ENCODE data around the gene CLSTN2. TPM values are rescaled to one million over a fixed set of nuclear protein-coding genes. Genes with fewer than 3 reads are reported as not detected.

The CLSTN2 gene
- polyA plus RNA-seq, 1 experiment, result 0.04 TPM

- Histone ChIP-seq H3K9me3 (ENCODE audit: control insufficient read depth, insufficient read depth, low read length) (no peaks in the 10 kb centered on the region), H3K27me3 (ENCODE audit: control insufficient read depth, insufficient read depth, low read length) (no peaks in the 10 kb centered on the region), H3K4me3 (ENCODE audit: low read depth, low read length) (no peak overlapping the region), H3K27ac (ENCODE audit: low read depth, low read length) (no peak overlapping the region)
- DNase-seq (ENCODE audit: low read depth, low spot score), result no peak
- POLR2A ChIA-PET, result no interaction called here
- TF ChIP-seq, protein P1, sequence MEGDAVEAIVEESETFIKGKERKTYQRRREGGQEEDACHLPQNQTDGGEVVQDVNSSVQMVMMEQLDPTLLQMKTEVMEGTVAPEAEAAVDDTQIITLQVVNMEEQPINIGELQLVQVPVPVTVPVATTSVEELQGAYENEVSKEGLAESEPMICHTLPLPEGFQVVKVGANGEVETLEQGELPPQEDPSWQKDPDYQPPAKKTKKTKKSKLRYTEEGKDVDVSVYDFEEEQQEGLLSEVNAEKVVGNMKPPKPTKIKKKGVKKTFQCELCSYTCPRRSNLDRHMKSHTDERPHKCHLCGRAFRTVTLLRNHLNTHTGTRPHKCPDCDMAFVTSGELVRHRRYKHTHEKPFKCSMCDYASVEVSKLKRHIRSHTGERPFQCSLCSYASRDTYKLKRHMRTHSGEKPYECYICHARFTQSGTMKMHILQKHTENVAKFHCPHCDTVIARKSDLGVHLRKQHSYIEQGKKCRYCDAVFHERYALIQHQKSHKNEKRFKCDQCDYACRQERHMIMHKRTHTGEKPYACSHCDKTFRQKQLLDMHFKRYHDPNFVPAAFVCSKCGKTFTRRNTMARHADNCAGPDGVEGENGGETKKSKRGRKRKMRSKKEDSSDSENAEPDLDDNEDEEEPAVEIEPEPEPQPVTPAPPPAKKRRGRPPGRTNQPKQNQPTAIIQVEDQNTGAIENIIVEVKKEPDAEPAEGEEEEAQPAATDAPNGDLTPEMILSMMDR (IDR thresholded peaks at IDR 0.05; ENCODE audit: low read depth, low read length), result no peak
- CTCF ChIA-PET, result no interaction called here
Observed at GRCh38 chr3:140449413-140450256, 514.6 kb downstream of the CLSTN2 start.

- no peaks in the 10 kb centered on the region for H3K27me3 ChIP-seq (ENCODE audit: control insufficient read depth, insufficient read depth, low read length)
- DNase-seq (ENCODE audit: low read depth, low spot score), result no peak
- H3K27ac ChIP-seq (ENCODE audit: low read depth, low read length), result no peak overlapping the region
- POLR2A ChIA-PET, result no interaction called here
- CTCF ChIA-PET, result no interaction called here
- no peaks in the 10 kb centered on the region for H3K9me3 ChIP-seq (ENCODE audit: control insufficient read depth, insufficient read depth, low read length)
- H3K4me3 ChIP-seq (ENCODE audit: low read depth, low read length), result no peak overlapping the region
- TF ChIP-seq, protein P1 (IDR thresholded peaks at IDR 0.05; ENCODE audit: low read depth, low read length), result no peak
Observed at GRCh38 chr3:140453750-140454149, 518.8 kb downstream of the CLSTN2 start.

DNA sequence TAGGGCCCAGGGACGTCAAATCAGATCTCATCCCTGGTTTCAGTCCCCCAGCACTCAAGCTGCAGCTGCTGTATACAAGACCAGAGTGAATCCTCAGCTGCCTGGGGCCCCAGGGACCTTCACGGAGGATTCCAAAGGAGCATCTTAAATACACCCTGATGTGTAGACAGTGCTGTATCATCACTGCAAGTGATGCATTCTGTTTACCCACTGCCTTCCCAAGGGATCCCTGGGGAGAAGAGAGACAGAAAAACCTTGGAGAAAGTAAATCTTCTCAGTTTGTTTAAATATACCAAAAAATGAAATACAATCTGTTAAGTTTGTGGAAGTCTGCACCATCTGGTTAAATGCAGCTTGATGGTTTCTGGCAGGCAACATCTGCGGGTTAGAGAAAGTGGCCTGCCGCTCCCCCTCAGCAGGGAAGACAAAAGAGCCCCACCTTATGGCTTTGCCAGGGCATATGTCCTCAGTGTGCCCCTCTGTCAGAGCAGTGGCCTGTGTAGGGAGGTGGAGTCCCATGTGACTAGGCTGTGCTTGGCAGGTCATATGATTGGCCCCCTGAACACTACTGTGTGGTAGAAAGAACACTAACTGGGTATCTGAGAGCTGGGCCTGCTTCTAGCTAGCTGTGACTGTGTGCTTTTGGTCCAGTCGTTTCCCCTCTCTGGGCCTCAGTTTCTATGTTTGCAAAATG, 520.7 kb downstream of the CLSTN2 start:
- no peaks in the 10 kb centered on the region for H3K9me3 ChIP-seq (ENCODE audit: control insufficient read depth, insufficient read depth, low read length)
- no peak overlapping the region for H3K27ac ChIP-seq (ENCODE audit: low read depth, low read length)
- ChIA-PET POLR2A (no interaction called here), CTCF (no interaction called here)
- no peak for DNase-seq (ENCODE audit: low read depth, low spot score)
- H3K4me3 ChIP-seq (ENCODE audit: low read depth, low read length), result no peak overlapping the region
- no peaks in the 10 kb centered on the region for H3K27me3 ChIP-seq (ENCODE audit: control insufficient read depth, insufficient read depth, low read length)
- TF ChIP-seq, protein P1 (IDR thresholded peaks at IDR 0.05; ENCODE audit: low read depth, low read length), result no peak

- TF ChIP-seq, protein P1 (IDR thresholded peaks at IDR 0.05; ENCODE audit: low read depth, low read length), result no peak
- Histone ChIP-seq H3K9me3 (ENCODE audit: control insufficient read depth, insufficient read depth, low read length) (no peaks in the 10 kb centered on the region), H3K27ac (ENCODE audit: low read depth, low read length) (no peak overlapping the region), H3K27me3 (ENCODE audit: control insufficient read depth, insufficient read depth, low read length) (no peaks in the 10 kb centered on the region), H3K4me3 (ENCODE audit: low read depth, low read length) (no peak overlapping the region)
- DNase-seq (ENCODE audit: low read depth, low spot score), result no peak
- ChIA-PET CTCF (no interaction called here), POLR2A (no interaction called here)
Observed at GRCh38 chr3:140456974-140457373, 522.0 kb downstream of the CLSTN2 start.

DNA sequence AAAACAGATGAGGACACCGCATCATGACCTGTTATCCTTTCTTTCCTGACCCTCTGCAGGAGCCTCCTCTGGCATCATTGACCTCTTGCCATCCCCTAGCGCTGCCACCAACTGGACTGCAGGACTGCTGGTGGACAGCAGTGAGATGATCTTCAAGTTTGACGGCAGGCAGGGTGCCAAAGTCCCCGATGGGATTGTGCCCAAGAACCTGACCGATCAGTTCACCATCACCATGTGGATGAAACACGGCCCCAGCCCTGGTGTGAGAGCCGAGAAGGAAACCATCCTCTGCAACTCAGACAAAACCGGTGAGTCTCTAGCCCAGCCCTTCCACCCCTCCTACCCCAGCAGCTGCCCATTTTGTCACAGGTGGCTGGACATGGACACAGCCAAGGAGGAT, 524.5 kb downstream of the CLSTN2 start:
- Histone ChIP-seq H3K27me3 (ENCODE audit: control insufficient read depth, insufficient read depth, low read length) (no peaks in the 10 kb centered on the region), H3K9me3 (ENCODE audit: control insufficient read depth, insufficient read depth, low read length) (no peaks in the 10 kb centered on the region), H3K27ac (ENCODE audit: low read depth, low read length) (no peak overlapping the region), H3K4me3 (ENCODE audit: low read depth, low read length) (no peak overlapping the region)
- TF ChIP-seq, protein P1 (IDR thresholded peaks at IDR 0.05; ENCODE audit: low read depth, low read length), result no peak
- ChIA-PET CTCF (no interaction called here), POLR2A (no interaction called here)
- DNase-seq (ENCODE audit: low read depth, low spot score), result no peak
